GM21423 (cell line): ENCODE data around the gene NEO1.
A peak's percentile ranks its signal among the peaks of the same experiment; 100 is the strongest.

ENCODE experiments used
- ATAC-seq: cut with Tn5 transposase; IDR thresholded peaks from one replicate; pipeline ENCODE4 v1.9.1; 2021; ENCODE audit warnings: mild to moderate bottlenecking, moderate library complexity; ENCODE audit not compliant: unreplicated experiment

NEO1 gene

GRCh38 chr15:73051807-73052652, at the start of gene NEO1:
TSS of gene NEO1 (plus strand) at chr15:73052463. CDS start at chr15:73052676, 213 bp downstream.
- ATAC-seq: peak; percentile 48

- ATAC-seq: no peak
Observed at GRCh38 chr15:73004462-73004861, 47.8 kb upstream of the NEO1 start.

- ATAC-seq: no peak
Observed at GRCh38 chr15:73005032-73005431, 47.2 kb upstream of the NEO1 start.

- ATAC-seq: no peak
Observed at GRCh38 chr15:73005446-73005845, 46.8 kb upstream of the NEO1 start.

- ATAC-seq: no peak
Observed at GRCh38 chr15:73006523-73006922, 45.7 kb upstream of the NEO1 start.

- ATAC-seq: no peak
Observed at GRCh38 chr15:73009066-73010056, 42.9 kb upstream of the NEO1 start.

GRCh38 chr15:73010154-73011152, 41.8 kb upstream of the NEO1 start:
- ATAC-seq: no peak

GRCh38 chr15:73014904-73015303, 37.4 kb upstream of the NEO1 start:
- ATAC-seq: no peak

- no peak for ATAC-seq
Observed at GRCh38 chr15:73015493-73015892, 36.8 kb upstream of the NEO1 start.

GRCh38 chr15:73017987-73018386, 34.3 kb upstream of the NEO1 start:
- no peak for ATAC-seq

GRCh38 chr15:73019154-73019553, 33.1 kb upstream of the NEO1 start:
- ATAC-seq: no peak

GRCh38 chr15:73019601-73020146, 32.6 kb upstream of the NEO1 start:
- ATAC-seq: no peak

GRCh38 chr15:73021139-73021621, 31.1 kb upstream of the NEO1 start:
- ATAC-seq: no peak

- no peak for ATAC-seq
Observed at GRCh38 chr15:73022161-73022560, 30.1 kb upstream of the NEO1 start.

- ATAC-seq: no peak
Observed at GRCh38 chr15:73023071-73023470, 29.2 kb upstream of the NEO1 start.

- ATAC-seq: no peak
Observed at GRCh38 chr15:73024168-73024567, 28.1 kb upstream of the NEO1 start.

GRCh38 chr15:73026511-73027054, 25.7 kb upstream of the NEO1 start:
- ATAC-seq: no peak

- ATAC-seq: no peak
Observed at GRCh38 chr15:73028031-73028430, 24.2 kb upstream of the NEO1 start.

GRCh38 chr15:73028831-73029451, 23.3 kb upstream of the NEO1 start:
- ATAC-seq: no peak
